Measurements from ENCODE around the gene C10orf67. TPM values are rescaled to one million over a fixed set of nuclear protein-coding genes. Genes with fewer than 3 reads are reported as not detected.

C10orf67 gene
- total RNA-seq, 4 donors from 2014 or later: not detected

DNA sequence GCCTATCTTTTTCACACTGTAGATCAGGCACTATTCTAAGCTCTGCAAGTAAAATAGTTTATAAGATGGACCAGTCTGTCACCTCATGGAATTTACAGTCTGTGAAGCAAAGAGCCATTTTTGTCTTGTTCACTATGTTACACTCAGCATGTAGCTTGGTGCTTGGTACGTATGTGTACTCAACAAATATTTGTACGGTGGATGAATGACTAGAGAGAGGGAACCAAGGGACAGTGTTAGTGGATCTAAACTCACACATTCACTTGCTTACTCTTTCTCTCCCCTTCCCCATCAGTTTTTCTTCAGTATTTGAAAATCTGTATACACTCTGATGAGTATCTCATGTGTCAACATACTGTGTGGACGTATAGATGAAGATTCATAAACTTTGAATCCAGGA lies 106.6 kb downstream of the C10orf67 start:
- WGBS: 81% methylated on average over 3 of the region's 3 CpGs
- intact Hi-C loops (cut with DNase I): no loop called here
- Histone ChIP-seq H3K9me3 (peaks cover 0 to 20% (median 6%) of the 10 kb centered on the region in 4 donors), H3K36me3 (no peaks in the 10 kb centered on the region), H3K4me3 (no peak overlapping the region), H3K4me1 (no peaks in the 10 kb centered on the region), H3K27me3 (no peaks in the 10 kb centered on the region), H3K27ac (replicated peaks in 1 of 4) (no peak overlapping the region)
- TF ChIP-seq POLR2A (IDR thresholded peaks at IDR 0.05; ENCODE audit: low read depth) (no peak), EP300 (IDR thresholded peaks at IDR 0.05) (no peak), POLR2AphosphoS5 (IDR thresholded peaks at IDR 0.05) (no peak)
- TF ChIP-seq, protein P1, sequence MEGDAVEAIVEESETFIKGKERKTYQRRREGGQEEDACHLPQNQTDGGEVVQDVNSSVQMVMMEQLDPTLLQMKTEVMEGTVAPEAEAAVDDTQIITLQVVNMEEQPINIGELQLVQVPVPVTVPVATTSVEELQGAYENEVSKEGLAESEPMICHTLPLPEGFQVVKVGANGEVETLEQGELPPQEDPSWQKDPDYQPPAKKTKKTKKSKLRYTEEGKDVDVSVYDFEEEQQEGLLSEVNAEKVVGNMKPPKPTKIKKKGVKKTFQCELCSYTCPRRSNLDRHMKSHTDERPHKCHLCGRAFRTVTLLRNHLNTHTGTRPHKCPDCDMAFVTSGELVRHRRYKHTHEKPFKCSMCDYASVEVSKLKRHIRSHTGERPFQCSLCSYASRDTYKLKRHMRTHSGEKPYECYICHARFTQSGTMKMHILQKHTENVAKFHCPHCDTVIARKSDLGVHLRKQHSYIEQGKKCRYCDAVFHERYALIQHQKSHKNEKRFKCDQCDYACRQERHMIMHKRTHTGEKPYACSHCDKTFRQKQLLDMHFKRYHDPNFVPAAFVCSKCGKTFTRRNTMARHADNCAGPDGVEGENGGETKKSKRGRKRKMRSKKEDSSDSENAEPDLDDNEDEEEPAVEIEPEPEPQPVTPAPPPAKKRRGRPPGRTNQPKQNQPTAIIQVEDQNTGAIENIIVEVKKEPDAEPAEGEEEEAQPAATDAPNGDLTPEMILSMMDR (IDR thresholded peaks at IDR 0.05): no peak
- no peak for DNase-seq (ENCODE audit: extremely low spot score)

GRCh38 chr10:23230582-23230981 lies 114.0 kb downstream of the C10orf67 start:
- Histone ChIP-seq H3K27ac (replicated peaks in 1 of 4) (no peak overlapping the region), H3K4me1 (no peaks in the 10 kb centered on the region), H3K4me3 (no peak overlapping the region), H3K36me3 (no peaks in the 10 kb centered on the region), H3K27me3 (no peaks in the 10 kb centered on the region), H3K9me3 (no peaks in the 10 kb centered on the region)
- DNase-seq (ENCODE audit: extremely low spot score): no peak
- WGBS: 83% methylated on average over 1 of the region's 1 CpG
- TF ChIP-seq, protein P1 (IDR thresholded peaks at IDR 0.05): no peak
- TF ChIP-seq EP300 (IDR thresholded peaks at IDR 0.05) (no peak), POLR2AphosphoS5 (IDR thresholded peaks at IDR 0.05) (no peak), POLR2A (IDR thresholded peaks at IDR 0.05; ENCODE audit: low read depth) (no peak)
- intact Hi-C loops (cut with DNase I): no loop called here

DNA sequence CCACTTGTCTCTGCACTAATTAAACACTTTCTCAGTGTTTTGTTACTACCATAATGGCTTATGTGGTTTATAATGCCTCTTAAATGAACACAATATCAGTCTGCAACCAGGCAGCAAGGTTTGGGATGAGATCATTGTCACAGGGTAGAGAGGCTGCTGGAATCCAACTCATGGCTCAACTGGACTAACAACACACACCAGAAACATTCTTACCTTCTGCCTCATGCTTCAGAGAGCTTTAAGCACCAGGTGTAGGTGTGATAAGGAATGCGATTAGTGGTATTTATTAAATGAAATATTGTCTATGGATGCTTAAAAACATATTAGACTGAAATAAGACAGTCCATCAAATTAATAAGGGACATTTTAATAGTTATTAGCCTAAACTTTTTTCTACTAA lies 127.1 kb downstream of the C10orf67 start:
- H3K36me3 ChIP-seq: no peaks in the 10 kb centered on the region
- no peak overlapping the region for H3K4me3 ChIP-seq
- H3K4me1 ChIP-seq: no peaks in the 10 kb centered on the region
- H3K27ac ChIP-seq (replicated peaks in 1 of 4): no peak overlapping the region
- no peak for DNase-seq (ENCODE audit: extremely low spot score)
- peaks cover 0 to 3% (median 0%) of the 10 kb centered on the region in 4 donors for H3K27me3 ChIP-seq
- no peaks in the 10 kb centered on the region for H3K9me3 ChIP-seq
- intact Hi-C loops (cut with DNase I): no loop called here
- TF ChIP-seq POLR2AphosphoS5 (IDR thresholded peaks at IDR 0.05) (no peak), EP300 (IDR thresholded peaks at IDR 0.05) (no peak), POLR2A (IDR thresholded peaks at IDR 0.05; ENCODE audit: low read depth) (no peak)
- TF ChIP-seq, protein P1 (IDR thresholded peaks at IDR 0.05): no peak
- WGBS: 97% methylated on average over 1 of the region's 1 CpG

GRCh38 chr10:23205972-23206642 lies 138.5 kb downstream of the C10orf67 start:
- no peaks in the 10 kb centered on the region for H3K9me3 ChIP-seq
- no peak overlapping the region for H3K4me3 ChIP-seq
- no peaks in the 10 kb centered on the region for H3K4me1 ChIP-seq
- H3K27ac ChIP-seq (replicated peaks in 1 of 4): no peak overlapping the region
- no peak for DNase-seq (ENCODE audit: extremely low spot score)
- H3K27me3 ChIP-seq: peaks cover 0 to 59% (median 0%) of the 10 kb centered on the region in 4 donors
- 41% methylated on average over 3 of the region's 3 CpGs for WGBS
- intact Hi-C loops (cut with DNase I): no loop called here
- no peaks in the 10 kb centered on the region for H3K36me3 ChIP-seq
- TF ChIP-seq POLR2A (IDR thresholded peaks at IDR 0.05; ENCODE audit: low read depth) (no peak), EP300 (IDR thresholded peaks at IDR 0.05) (no peak), POLR2AphosphoS5 (IDR thresholded peaks at IDR 0.05) (no peak)
- TF ChIP-seq, protein P1 (IDR thresholded peaks at IDR 0.05): no peak

GRCh38 chr10:23204773-23205172 lies 139.8 kb downstream of the C10orf67 start:
- H3K9me3 ChIP-seq: no peaks in the 10 kb centered on the region
- H3K27ac ChIP-seq (replicated peaks in 1 of 4): no peak overlapping the region
- no peaks in the 10 kb centered on the region for H3K4me1 ChIP-seq
- no peaks in the 10 kb centered on the region for H3K36me3 ChIP-seq
- DNase-seq (ENCODE audit: extremely low spot score): no peak
- intact Hi-C loops (cut with DNase I): no loop called here
- no peak overlapping the region for H3K4me3 ChIP-seq
- WGBS: 11% methylated on average over 10 of the region's 10 CpGs
- H3K27me3 ChIP-seq: peaks cover 0 to 60% (median 5%) of the 10 kb centered on the region in 4 donors
- TF ChIP-seq, protein P1 (IDR thresholded peaks at IDR 0.05): no peak
- TF ChIP-seq POLR2AphosphoS5 (IDR thresholded peaks at IDR 0.05) (no peak), EP300 (IDR thresholded peaks at IDR 0.05) (no peak), POLR2A (IDR thresholded peaks at IDR 0.05; ENCODE audit: low read depth) (no peak)
